Ecto neural progenitor cell (in vitro differentiated cells): ENCODE data around the gene P2RX3.

ENCODE experiments used
- DNase-seq: peaks from one replicate; pipeline ENCODE4 v3.0.0-alpha.2; 2018; ENCODE audit warnings: low spot score

P2RX3 gene

DNA sequence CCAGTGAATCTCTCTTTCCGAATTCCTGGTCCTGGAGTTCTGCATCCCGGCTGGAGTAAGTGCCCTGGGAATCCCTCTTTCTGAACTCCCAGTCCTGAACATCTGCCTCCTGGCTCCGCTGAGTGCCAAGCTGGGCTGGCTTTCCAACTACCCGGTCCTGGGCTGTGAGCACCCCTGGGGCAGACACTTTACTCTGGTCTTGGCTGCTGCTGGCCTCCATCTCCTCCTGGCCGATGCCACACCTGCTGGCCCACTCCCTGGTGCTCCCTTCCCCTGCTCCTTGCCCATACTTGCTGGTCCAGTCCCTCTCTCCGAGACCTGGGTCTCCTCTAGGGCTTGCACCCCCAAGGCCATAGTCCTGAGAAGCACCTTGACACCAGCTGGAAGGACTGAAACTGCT is 28.1 kb upstream of the P2RX3 start:
- no peak for DNase-seq

DNA sequence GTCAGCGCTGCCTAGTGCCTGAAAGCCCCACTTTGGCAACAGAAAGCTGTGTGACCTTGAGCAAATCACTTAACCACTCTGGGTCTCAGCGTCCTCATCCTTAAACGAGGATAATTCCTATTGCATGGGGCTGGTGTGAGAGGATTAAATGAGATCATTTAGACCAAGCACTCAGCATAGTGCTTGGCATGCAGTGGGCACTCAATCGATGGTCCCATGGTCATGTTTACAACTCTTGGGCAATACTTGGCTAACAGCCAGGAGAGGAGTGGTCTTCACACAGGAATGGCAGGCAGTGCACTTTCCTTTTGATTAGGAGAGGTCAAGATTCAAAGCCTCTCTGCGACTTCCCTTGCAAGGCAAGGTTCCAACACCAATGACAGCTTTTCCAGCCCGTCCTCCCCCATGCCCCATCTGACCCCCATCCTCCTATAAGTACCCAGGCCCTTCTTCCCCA is 27.5 kb upstream of the P2RX3 start:
- DNase-seq, result no peak

DNA sequence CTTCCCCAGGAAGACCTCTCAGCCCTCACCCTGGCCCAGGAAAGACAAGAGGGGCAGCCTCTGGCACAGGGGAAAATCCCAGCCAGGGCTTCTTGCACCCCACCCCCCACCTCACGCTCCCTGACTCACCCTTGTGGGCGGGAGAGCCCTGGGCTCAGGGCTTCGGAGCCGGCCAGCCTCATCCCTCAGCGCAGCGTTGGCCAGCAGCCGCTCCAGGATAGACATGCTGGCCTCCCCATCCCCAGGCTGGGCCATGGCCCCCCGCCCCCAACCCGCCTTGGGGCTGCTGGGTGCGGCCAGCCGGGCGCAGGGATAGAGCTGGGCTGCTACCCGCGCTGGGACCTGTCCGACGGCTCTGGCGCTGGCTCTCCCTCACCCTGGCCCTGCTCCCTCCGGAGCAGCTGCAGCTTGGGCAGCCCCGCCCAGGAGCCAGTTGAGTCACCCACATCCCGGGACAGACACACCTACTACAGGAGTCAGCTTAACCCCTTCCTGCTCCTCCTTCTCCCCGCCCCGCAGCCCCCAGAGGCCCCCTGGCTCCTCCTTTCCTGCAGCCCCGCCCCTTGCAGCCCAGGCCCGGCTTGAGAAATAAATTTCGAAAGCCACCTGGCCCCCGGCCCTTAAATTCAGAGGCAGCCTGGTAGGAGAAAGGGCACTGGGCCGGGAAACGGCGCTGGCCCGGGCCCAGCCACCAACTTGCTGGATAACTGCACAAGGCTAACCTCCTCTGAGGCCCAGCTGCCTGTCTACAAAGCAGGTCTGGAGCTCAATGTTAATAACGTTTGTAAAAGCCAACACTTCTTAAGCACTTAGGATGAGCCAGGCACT is 26.8 kb upstream of the P2RX3 start:
- peak; percentile 83 for DNase-seq

DNA sequence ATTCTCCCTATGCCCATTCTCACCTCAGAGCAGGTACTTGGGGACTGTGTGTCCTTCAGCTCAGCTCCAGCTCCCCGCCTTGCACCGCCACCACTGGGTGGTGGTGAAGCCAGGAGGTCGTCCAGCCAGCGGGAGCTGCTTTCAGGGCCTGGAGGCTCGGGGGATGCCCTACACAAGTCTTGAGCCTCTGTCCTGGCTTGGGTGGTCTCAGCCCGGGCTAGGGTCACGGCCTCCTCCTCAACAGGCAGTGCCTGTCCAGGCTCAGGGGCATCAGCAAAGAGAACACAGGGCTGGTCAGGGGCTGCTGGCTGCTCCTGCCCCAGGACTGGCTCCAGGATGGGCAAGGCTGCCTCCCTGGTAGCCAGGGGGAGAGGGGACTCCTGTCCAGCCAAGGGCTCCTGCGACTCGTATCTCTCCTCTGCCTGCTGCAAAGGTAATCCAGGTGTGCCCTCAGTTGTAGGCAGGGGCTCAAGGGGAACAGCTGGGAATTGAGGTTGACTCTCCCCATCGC is 25.6 kb upstream of the P2RX3 start:
- no peak for DNase-seq

DNA sequence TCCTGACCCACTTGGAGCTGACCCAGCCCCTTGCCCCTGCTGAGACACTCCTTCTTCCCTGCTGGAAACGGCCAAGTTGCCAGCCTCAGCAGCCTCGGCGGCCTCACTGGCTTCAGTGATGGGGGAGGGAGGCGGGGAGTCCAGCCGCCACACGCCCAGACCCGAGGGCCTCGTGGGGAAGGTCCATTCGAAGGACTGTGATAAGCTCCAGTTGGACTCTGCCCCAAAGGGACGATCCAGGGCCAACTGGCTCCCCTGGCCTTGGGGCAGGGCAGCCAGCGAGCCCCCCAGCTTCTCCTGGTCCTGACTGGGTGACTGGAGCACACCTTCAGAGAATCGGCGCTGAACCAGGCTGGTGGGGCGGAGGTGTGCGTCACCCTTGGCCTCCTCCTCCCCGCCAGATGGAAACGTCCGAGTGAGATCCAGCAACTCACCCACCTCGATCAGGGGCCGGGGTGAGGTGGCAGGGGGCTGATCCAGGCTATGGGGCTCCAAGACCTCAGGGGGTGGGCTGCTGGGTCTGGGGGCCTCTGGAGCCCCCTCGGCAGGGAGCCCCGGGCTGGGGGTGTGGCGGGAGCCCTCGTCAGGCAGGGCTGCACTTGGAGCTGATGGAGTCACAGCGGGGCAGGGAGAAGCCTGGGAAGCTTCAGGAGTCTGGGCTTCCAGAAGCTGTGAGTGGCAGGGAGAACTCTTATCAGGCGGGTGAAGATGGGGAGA is 24.9 kb upstream of the P2RX3 start:
- no peak for DNase-seq

DNA sequence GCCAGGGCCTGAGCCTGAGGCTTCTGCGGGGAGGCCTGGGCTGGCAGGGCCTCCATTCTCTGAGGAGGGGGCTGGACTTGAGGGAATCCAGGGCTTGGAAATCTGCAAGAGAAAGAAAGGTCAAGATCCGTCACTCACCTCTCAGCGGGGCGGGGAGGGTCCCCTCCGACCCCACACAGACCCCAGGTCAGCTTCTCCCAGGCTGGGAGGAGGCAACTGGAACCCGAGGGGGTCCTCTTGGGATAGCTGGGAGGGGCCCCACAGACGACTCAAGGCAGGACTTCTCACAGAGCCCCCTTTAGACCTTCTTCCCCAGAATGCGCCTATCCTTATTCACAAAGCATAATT is 24.4 kb upstream of the P2RX3 start:
- no peak for DNase-seq

DNA sequence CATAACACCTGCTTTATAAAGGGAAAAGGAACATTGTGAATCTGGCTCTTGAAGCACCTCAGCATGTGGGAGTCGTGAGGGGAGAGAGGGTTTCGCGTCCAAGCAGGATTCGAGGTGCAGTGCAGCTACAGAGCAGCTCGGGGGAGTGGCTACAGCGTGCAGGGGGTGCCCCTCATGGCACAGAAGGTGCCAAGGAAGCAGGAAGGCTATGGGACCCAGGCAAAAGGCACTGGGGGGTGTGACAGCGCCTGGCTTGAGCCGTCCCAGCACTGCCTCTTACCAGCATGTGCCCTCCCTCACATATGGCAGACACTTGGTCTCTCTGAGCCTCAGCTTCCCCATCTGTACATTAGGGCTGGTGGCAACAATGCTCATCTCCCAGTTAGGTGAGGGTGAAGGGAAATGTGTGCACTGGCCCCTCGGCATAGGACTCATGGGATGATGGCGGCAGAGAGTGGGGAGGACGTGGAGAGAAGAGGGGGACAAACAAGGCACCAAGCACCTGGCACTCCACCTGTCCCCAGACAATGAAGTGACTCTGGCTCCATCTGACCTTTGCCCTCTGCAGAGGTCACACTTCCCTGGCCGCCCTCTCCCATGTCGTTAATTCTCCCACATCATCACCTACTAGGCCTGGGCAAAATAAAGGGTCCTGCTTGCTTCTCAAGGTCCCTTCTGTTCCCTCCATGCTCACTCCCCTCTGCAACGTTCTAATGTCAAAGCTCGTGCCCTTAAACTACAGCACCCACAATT is 23.8 kb upstream of the P2RX3 start:
- DNase-seq, result no peak

DNA sequence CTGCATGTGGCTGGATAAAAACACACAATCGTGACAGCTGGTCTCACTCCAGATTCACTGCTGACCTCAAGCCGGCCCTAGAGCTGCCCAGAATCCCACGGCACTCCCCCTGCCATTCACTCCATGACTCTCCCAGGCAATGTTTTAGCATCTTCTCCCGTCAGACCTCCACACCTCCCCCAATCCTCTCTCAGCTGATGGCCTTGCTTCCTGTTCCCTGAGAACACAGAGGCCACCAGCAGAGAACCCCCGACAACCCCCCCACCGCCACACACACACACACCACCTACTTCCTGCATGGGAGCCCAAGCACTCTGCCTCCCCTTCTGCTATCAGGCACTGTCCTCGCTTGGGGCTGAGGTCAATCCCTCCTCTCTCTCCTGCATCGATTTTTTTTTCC is 22.7 kb upstream of the P2RX3 start:
- no peak for DNase-seq

DNA sequence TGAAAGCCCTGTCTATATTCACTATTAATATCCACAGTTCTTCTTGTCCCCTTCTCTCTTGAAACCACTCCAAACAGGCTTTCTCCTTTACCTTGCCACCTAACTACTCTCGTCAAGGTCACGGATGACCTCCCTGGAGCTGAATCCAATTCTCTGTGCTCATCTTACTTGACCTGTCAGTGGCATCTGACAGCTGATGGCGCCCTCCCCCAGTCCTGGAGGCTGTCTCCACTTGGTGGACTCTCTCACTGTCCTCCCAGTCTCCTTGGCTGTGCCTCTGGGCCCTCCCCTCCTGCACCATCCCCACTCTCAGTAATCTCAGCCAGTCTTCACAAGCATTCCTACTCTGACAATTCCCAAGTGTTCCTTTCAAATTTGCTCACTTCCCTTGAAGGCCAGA is 22.1 kb upstream of the P2RX3 start:
- DNase-seq, result no peak

DNA sequence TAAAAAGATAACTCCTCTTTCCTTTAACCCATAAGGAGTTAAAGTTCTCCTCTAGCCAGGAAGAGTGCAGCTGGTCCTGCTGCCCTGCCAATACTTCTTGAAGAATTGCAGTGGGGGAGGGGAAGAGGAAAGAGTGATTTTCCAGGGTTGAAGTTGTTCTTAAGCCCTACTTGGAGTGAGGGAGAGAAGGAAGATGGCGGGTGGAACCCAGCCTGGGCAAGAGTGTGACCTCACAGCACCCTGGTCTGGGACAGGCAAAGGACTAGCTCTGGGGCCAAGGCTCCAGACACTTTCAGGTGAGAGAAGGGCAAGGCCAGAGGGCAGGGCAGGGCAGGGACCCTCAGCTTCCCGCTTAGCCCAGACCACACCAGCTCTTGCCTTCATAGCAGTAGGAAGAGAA is 20.0 kb upstream of the P2RX3 start:
- no peak for DNase-seq

DNA sequence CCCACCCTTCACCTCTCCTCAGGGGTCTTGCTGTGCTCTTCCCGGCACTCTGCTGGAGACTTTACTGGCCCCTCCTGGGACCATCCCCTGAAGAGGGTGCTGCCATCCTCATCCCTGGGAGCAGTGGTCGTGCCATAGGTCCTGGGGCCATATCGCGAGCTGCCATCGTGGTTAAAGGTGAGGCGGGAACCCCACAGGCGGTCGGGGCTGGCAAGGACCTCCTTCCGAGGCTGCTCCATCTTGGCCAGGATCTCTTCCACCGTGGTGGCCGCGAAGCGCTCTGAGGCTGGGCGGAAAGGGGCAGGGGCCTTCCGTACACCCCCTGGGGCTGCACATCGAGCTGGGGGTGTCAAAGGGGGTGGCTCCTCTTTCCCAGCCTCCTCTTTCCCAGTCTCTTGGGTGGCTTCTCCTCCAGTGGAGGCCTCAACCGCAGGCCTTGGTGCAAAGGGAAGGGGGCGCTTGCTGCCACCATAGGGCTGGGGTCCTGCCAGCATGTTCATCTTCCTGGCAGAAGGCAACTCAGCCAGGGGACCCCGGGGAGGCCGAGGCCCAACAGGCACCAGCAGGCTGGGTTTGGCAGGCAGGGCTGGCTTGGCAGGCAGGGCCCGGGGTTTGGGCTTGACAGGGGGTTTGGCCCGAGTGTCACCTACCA is 18.0 kb upstream of the P2RX3 start:
- DNase-seq, result no peak

DNA sequence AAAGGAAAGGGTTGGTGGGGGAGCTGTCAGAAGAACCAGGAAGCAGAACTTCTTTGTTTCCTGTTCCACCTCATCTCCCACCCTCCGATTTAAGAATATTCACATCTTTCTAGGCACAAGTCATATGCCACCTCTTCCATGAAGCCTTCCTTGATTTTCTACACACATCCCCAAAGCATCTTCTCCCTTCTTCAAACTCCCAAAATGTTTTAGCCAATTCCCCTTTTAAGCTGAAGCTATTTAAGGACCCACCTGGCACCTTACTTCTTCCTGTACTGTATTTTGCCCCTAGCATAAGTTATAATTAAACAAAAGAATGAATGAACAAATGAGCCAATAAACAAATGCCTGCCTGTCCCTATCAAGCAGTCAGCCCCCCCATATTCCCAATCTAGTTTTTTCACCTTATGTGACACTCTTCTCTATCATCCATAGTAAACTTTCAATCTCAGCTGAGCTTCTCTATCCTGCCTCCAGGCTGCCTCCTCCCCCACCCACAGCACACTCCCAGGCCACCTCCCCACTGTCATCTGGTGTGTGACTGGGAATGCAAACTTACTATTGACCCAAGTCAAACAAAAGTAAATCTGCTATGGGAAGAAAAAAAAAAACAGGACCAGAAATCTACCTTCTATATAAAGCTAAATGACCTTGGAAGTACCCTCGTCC is 17.3 kb upstream of the P2RX3 start:
- no peak for DNase-seq

DNA sequence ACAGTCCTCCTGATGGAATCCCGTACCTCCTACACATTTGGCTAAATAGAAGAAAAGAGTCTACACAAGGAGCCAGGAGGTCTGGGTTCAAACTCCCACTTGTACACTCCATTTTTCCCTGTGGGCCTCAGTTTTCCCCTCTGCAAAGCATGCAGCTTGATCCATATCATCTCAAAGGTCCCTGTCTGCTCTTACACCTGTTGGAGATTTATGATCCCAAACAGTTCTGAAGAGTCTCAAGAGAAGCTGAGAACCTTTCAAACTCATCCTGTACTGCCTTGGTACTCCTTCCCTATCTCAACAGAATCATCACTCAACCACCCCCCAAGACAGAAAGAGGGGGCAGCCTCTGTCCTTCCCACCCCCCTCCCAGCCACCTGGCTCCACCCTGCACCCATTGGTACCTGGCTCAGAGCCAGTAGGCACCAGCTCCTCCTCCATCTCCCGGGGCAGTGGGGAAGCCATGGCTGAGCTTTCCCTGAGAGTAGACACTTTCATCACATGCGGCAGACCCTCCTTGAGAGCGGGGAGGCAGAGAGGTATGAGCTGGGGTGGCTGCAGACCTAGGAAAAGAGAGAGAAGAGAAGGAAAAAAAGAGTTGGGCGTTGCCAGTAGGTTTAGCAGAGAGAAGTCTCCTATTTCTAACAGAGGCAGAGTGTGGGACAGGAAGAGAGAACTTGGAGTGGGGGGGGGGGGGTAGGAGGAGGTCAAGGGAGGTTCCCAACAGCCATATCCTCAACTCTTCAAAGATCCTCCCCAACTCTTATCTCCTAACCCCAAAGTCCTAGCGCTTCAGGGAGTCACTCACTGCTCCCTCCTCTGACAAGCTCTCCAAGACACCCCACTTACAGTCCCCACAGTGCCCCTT is 16.5 kb upstream of the P2RX3 start:
- DNase-seq, result no peak

DNA sequence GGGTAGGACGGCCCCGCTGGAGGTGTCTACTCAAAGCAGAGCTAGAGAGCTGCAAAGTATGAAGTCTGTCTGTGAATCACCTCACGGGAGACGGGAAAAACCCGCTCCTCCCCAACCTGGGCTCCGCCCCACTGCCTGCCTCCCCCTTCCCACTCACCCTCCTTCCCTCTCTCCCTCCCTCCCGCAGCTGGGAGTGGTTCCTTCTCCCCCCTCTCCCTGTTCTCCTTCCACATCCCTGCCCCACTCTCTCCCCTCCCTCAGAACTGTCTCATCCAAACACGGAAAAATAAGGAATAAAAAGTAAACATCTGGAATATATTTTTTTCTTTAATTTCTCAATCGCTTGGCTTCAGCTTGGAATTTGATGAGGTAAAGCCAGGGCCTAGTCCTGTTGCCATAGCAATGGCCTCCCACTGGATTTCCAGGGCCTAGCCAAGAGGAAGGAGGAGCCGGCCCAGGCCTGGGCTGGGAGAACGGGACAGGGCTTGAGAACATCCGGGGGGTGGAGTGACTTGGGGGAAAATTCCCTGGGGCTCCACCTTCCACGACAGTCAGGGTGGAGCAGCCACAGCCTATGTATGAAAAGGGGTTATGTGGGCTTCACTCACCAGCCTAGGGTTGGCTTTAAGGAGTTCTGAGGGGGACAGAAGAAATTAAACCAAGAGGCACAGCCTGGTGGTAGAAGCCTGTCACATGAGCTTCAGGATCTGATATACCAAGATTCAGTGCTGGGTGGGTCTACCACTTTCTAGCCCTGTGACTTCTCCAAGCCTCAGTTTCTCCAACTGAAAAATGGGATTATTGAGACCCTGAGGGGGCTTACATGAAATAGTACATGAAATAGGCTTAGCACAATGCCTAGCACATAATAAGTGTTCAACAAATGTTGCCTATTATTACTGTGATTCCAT is 15.6 kb upstream of the P2RX3 start:
- DNase-seq, result peak; percentile 84

DNA sequence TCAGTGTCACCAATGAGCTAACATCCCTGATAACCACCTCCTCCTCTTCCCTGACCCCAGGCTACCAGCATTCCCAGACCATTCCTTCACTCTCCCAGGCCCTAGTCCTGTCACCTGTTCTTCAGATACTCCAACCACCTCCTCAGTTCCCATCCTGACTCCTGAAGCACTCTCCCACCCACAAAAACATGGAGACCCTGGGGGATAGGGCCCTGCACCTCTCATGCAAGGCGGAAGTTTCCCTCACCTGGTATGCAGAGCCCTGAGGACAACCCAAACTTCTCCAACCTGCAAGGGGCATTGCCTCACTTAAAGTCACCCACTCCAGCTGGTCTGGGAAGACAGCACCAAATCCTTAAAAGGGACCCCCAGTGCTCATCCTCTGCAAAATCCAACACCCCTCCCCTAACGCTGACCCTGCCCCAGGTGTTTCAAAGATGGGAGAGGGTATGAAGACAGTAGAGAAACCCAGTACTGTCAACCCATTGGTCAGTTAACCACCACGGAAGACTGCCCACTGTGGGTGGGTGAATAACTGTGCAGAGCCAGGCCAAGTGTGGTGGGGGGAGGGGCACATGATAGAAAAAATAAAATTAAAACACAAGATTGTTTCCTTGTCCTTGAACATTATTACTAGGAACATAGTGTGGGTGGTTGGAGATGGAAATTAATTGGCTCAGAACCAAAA is 14.8 kb upstream of the P2RX3 start:
- DNase-seq, result no peak

DNA sequence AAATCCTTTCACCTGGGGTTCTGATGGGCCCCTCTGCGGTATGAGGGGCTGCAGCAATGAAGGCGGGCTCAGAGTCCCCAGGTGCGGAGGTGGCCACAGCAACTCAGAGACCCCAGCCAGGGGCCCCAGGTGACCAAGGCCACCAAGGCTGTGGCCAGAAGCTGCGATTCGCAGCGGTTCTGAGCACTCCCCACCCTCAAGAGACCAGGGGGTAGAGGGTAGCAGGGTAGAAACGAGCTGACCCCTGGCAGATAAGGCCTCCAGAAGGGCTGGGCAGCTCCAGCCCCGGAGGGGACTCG is 14.3 kb upstream of the P2RX3 start:
- DNase-seq, result no peak

DNA sequence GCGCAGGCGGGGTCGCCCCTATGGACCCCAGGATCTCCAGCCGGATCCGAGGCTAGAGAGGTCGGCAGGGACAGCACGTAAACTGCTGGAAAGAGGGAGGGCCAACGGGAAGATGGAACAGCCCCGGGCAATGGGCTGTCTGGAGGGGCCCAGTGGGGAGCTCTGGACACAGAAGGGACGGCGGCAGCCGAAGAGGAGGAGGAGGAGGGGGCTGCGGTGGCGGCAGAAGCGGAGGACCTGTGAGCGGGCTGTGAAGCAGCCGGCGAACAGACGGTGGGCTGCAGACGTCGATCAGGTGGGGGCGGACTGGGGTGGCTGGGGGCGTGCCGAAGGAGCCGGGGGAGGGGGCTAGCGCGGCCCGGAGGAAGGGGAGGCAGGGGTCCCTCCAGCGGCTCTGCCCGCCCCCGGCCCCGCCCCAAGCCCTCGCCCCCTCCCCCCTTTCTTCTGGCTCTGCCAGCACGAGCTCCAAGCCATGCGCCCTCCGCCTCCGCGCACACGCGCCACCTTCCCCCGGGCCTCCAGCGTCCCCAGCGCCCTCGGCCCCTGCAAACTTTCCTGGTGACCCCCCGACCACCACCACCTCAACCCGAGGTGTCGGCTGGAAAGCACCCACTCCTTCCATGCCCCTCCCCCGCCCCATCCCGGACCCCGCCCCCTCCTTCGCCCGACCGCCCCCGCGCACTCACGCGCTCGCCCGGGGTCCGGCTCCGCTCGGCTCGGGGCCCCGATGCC is 13.8 kb upstream of the P2RX3 start:
- DNase-seq, result peak; percentile 87
